GM18873 (cell line): ENCODE measurements around the gene NIPAL3.
"Not testable (repeated sequence)": the region's sequence is repeated elsewhere in the genome, so short reads cannot be mapped to it uniquely, and the experiment has no call there.

Source experiments
- ATAC-seq: cut with Tn5 transposase; IDR thresholded peaks from one replicate; pipeline ENCODE4 v1.9.1; 2021; ENCODE audit warnings: mild to moderate bottlenecking, moderate library complexity, moderate number of reproducible peaks; ENCODE audit not compliant: unreplicated experiment, low FRiP score

Gene NIPAL3

GRCh38 chr1:24420547-24420946, 4.9 kb downstream of the NIPAL3 start:
- ATAC-seq: no peak

GRCh38 chr1:24421502-24421901, 5.9 kb downstream of the NIPAL3 start:
- ATAC-seq: no peak

- no peak for ATAC-seq
Observed at GRCh38 chr1:24424207-24424606, 8.6 kb downstream of the NIPAL3 start.

- ATAC-seq: no peak
Observed at GRCh38 chr1:24424990-24425389, 9.4 kb downstream of the NIPAL3 start.

GRCh38 chr1:24425441-24425840, 9.8 kb downstream of the NIPAL3 start:
- no peak for ATAC-seq

GRCh38 chr1:24425922-24426321, 10.3 kb downstream of the NIPAL3 start:
- no peak for ATAC-seq

- no peak for ATAC-seq
Observed at GRCh38 chr1:24426744-24427544, 11.3 kb downstream of the NIPAL3 start.

GRCh38 chr1:24427545-24427862, 11.9 kb downstream of the NIPAL3 start:
- no peak for ATAC-seq

GRCh38 chr1:24435782-24436365, 20.3 kb downstream of the NIPAL3 start:
- ATAC-seq: no peak

GRCh38 chr1:24437631-24438396, 22.2 kb downstream of the NIPAL3 start:
- no peak for ATAC-seq

GRCh38 chr1:24438423-24438901, 22.9 kb downstream of the NIPAL3 start:
- ATAC-seq: no peak

- ATAC-seq: no peak
Observed at GRCh38 chr1:24440436-24440835, 24.8 kb downstream of the NIPAL3 start.

GRCh38 chr1:24441480-24441879, 25.9 kb downstream of the NIPAL3 start:
- no peak for ATAC-seq

GRCh38 chr1:24441996-24442668, 26.5 kb downstream of the NIPAL3 start:
- no peak for ATAC-seq

GRCh38 chr1:24442764-24443163, 27.2 kb downstream of the NIPAL3 start:
- no peak for ATAC-seq

- no peak for ATAC-seq
Observed at GRCh38 chr1:24443241-24443656, 27.6 kb downstream of the NIPAL3 start.

- not testable (repeated sequence) for ATAC-seq
Observed at GRCh38 chr1:24446446-24446845, 30.8 kb downstream of the NIPAL3 start.

GRCh38 chr1:24450316-24450715, 34.7 kb downstream of the NIPAL3 start:
- no peak for ATAC-seq

GRCh38 chr1:24450857-24451397, 35.3 kb downstream of the NIPAL3 start:
- no peak for ATAC-seq

- no peak for ATAC-seq
Observed at GRCh38 chr1:24451746-24452145, 36.1 kb downstream of the NIPAL3 start.
